Stimulated activated CD8-positive, alpha-beta memory T cell treated with anti-CD3 and anti-CD28 coated beads, Interleukin-15, amount 100 ng/mL, for 24 hours (primary cell): ENCODE measurements around the gene ZNF225.
"Not testable (repeated sequence)": the region's sequence is repeated elsewhere in the genome, so short reads cannot be mapped to it uniquely, and the experiment has no call there.

Experiments used
- DNase-seq: peaks from one replicate; pipeline ENCODE4 v3.0.0-alpha.2; 2020; ENCODE audit warnings: low read depth

Gene ZNF225

GRCh38 chr19:44113138-44113783 is at the start of gene ZNF225:
ZNF225 (plus strand) TSS chr19:44113399; CDS start chr19:44115828, 2,429 bp downstream.
- DNase-seq, result peak; percentile 44

- DNase-seq, result no peak
These were observed 46.9 kb upstream of the ZNF225 start for GRCh38 chr19:44066305-44066704.

- DNase-seq, result no peak
These were observed 43.8 kb upstream of the ZNF225 start for GRCh38 chr19:44069415-44069814.

- peak; percentile 49 for DNase-seq
These were observed 41.2 kb upstream of the ZNF225 start, which contains the start of gene ZNF284 for GRCh38 chr19:44071824-44072542. ZNF284 (plus strand) TSS chr19:44072159; CDS start chr19:44076390, 4,231 bp downstream.

GRCh38 chr19:44072543-44073401 is 40.4 kb upstream of the ZNF225 start:
- no peak for DNase-seq

- no peak for DNase-seq
These were observed 36.9 kb upstream of the ZNF225 start for GRCh38 chr19:44076325-44076724.

GRCh38 chr19:44092108-44092507 is 21.1 kb upstream of the ZNF225 start:
- DNase-seq, result no peak

- DNase-seq, result peak; percentile 46
These were observed 19.1 kb upstream of the ZNF225 start, which contains the start of gene ZNF224 for GRCh38 chr19:44093931-44094765. ZNF224 (plus strand) TSS chr19:44094361; CDS start chr19:44097874, 3,513 bp downstream.

- DNase-seq, result no peak
These were observed 5.4 kb upstream of the ZNF225 start for GRCh38 chr19:44107751-44108150.

- no peak for DNase-seq
These were observed 3.7 kb upstream of the ZNF225 start for GRCh38 chr19:44109458-44109857.

GRCh38 chr19:44111910-44112463 is 1.2 kb upstream of the ZNF225 start:
- DNase-seq, result no peak

GRCh38 chr19:44112802-44113137 is 429 bp upstream of the ZNF225 start:
- no peak for DNase-seq

- DNase-seq, result no peak
These were observed 688 bp downstream of the ZNF225 start for GRCh38 chr19:44113784-44114390.

GRCh38 chr19:44121162-44121561 is 8.0 kb downstream of the ZNF225 start:
- not testable (repeated sequence) for DNase-seq

GRCh38 chr19:44131955-44132354 is 18.8 kb downstream of the ZNF225 start:
- DNase-seq, result no peak

- peak; percentile 34 for DNase-seq
These were observed 28.2 kb downstream of the ZNF225 start, which contains the start of gene ZNF234 for GRCh38 chr19:44141191-44142058. ZNF234 (plus strand) TSS chr19:44141554; CDS start chr19:44144633, 3,079 bp downstream.

GRCh38 chr19:44142059-44142433 is 28.8 kb downstream of the ZNF225 start:
- DNase-seq, result no peak

- no peak for DNase-seq
These were observed 36.6 kb downstream of the ZNF225 start for GRCh38 chr19:44149776-44150175.

GRCh38 chr19:44151491-44151890 is 38.3 kb downstream of the ZNF225 start:
- DNase-seq, result no peak

GRCh38 chr19:44156475-44156874 is 43.3 kb downstream of the ZNF225 start:
- DNase-seq, result no peak
